ENCODE measurements around the gene EHHADH. TPM values are rescaled to one million over a fixed set of nuclear protein-coding genes. Genes with fewer than 3 reads are reported as not detected.

The EHHADH gene
- total RNA-seq, 2 experiments from 2014 or later = 1.3 TPM; not detected in 1

GRCh38 chr3:185212086-185212485, 41.8 kb downstream of the EHHADH start:
- intact Hi-C loops (cut with micrococcal nuclease; ENCODE audit: unreplicated experiment) = no loop called here

GRCh38 chr3:185210621-185211142, 43.2 kb downstream of the EHHADH start:
- DNase-seq (ENCODE audit: low spot score) = no peak
- intact Hi-C loops (cut with micrococcal nuclease; ENCODE audit: unreplicated experiment) = no loop called here
- Histone ChIP-seq H3K36me3 (ENCODE audit: insufficient read depth, low read length) (no peaks in the 10 kb centered on the region), H3K79me2 (ENCODE audit: insufficient read depth, low read depth, low read length) (no peaks in the 10 kb centered on the region), H3K9me2 (ENCODE audit: insufficient read depth, low read length) (no peaks in the 10 kb centered on the region), H3K4me1 (ENCODE audit: insufficient read depth, low read length, poor library complexity, severe bottlenecking) (no peaks in the 10 kb centered on the region), H4K20me1 (ENCODE audit: insufficient read depth, low read length) (no peaks in the 10 kb centered on the region), H2AFZ (ENCODE audit: low read length) (no peak overlapping the region), H3K4me2 (ENCODE audit: low read length) (no peak overlapping the region), H3K4me3 (ENCODE audit: low read depth, low read length, poor library complexity, severe bottlenecking) (no peak overlapping the region), H3K9me3 (ENCODE audit: low read length) (no peaks in the 10 kb centered on the region), H3K27ac (ENCODE audit: low read depth, low read length, poor library complexity, severe bottlenecking) (no peak overlapping the region)
- BruUV-seq (replicated peaks) = no TSS peak
- CTCF ChIA-PET (ENCODE audit: unreplicated experiment) = no interaction called here
- TF ChIP-seq CTCF (conservative IDR thresholded peaks at IDR 0.05; ENCODE audit: low read length) (no peak), EZH2phosphoT487 (IDR thresholded peaks at IDR 0.05; ENCODE audit: borderline replicate concordance, low read depth, low read length) (no peak)
- POLR2A ChIA-PET = interaction anchor here (0.6 kb wide), 1 partner anchor 297 kb away, joined by 3 read pairs; no protein-coding TSS in a partner anchor

More at GRCh38 chr3:185212086-185212485, 41.8 kb downstream of the EHHADH start:
- Histone ChIP-seq H2AFZ (ENCODE audit: low read length) (no peak overlapping the region), H3K9me2 (ENCODE audit: insufficient read depth, low read length) (no peaks in the 10 kb centered on the region), H3K4me1 (ENCODE audit: insufficient read depth, low read length, poor library complexity, severe bottlenecking) (no peaks in the 10 kb centered on the region), H3K36me3 (ENCODE audit: insufficient read depth, low read length) (no peaks in the 10 kb centered on the region), H4K20me1 (ENCODE audit: insufficient read depth, low read length) (no peaks in the 10 kb centered on the region), H3K9me3 (ENCODE audit: low read length) (no peaks in the 10 kb centered on the region), H3K27ac (ENCODE audit: low read depth, low read length, poor library complexity, severe bottlenecking) (no peak overlapping the region), H3K4me3 (ENCODE audit: low read depth, low read length, poor library complexity, severe bottlenecking) (no peak overlapping the region), H3K4me2 (ENCODE audit: low read length) (no peak overlapping the region), H3K79me2 (ENCODE audit: insufficient read depth, low read depth, low read length) (no peaks in the 10 kb centered on the region)
- no peak for TF ChIP-seq CTCF (conservative IDR thresholded peaks at IDR 0.05; ENCODE audit: low read length)
- TF ChIP-seq EZH2phosphoT487 (IDR thresholded peaks at IDR 0.05; ENCODE audit: borderline replicate concordance, low read depth, low read length) = no peak
- POLR2A ChIA-PET = no interaction called here
- DNase-seq (ENCODE audit: low spot score) = no peak
- BruUV-seq (replicated peaks) = no TSS peak
- CTCF ChIA-PET (ENCODE audit: unreplicated experiment) = no interaction called here

- Histone ChIP-seq H3K9me2 (ENCODE audit: insufficient read depth, low read length) (no peaks in the 10 kb centered on the region), H3K4me2 (ENCODE audit: low read length) (no peak overlapping the region), H3K36me3 (ENCODE audit: insufficient read depth, low read length) (no peaks in the 10 kb centered on the region), H3K9me3 (ENCODE audit: low read length) (no peaks in the 10 kb centered on the region), H3K4me1 (ENCODE audit: insufficient read depth, low read length, poor library complexity, severe bottlenecking) (no peaks in the 10 kb centered on the region), H3K79me2 (ENCODE audit: insufficient read depth, low read depth, low read length) (no peaks in the 10 kb centered on the region), H3K27ac (ENCODE audit: low read depth, low read length, poor library complexity, severe bottlenecking) (no peak overlapping the region), H3K4me3 (ENCODE audit: low read depth, low read length, poor library complexity, severe bottlenecking) (no peak overlapping the region), H2AFZ (ENCODE audit: low read length) (no peak overlapping the region), H4K20me1 (ENCODE audit: insufficient read depth, low read length) (no peaks in the 10 kb centered on the region)
- TF ChIP-seq EZH2phosphoT487 (IDR thresholded peaks at IDR 0.05; ENCODE audit: borderline replicate concordance, low read depth, low read length) = no peak
- no peak for TF ChIP-seq CTCF (conservative IDR thresholded peaks at IDR 0.05; ENCODE audit: low read length)
- POLR2A ChIA-PET = no interaction called here
- no peak for DNase-seq (ENCODE audit: low spot score)
- intact Hi-C loops (cut with micrococcal nuclease; ENCODE audit: unreplicated experiment) = no loop called here
- no TSS peak for BruUV-seq (replicated peaks)
- CTCF ChIA-PET (ENCODE audit: unreplicated experiment) = no interaction called here
Measured at GRCh38 chr3:185208823-185209222, 45.0 kb downstream of the EHHADH start.
